ENCODE measurements around the gene RAB36.

RAB36 gene

DNA sequence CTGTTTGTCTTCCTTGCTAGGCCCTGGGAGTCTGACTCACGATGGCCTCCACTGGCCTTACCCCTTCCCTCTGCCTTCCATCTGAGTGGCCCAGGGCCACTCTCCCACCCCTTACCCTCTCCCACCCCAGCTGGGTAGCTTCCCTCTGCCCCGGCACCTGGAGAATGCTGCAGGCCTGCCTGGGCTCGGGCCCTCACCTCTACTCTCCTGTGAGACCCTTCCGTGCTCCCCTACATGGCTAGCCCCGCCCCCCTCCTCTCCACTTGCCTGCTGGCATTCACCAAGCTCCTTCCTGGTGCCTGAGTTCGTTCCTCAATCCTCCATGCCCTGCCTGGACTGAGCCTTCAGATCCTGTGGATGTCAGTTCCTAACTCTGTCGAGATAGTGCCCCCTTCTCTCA lies 8.7 kb downstream of the RAB36 start:
- no peak for DNase-seq (ENCODE audit: low read depth, low spot score)
- in situ Hi-C loops (cut with HindIII; ENCODE audit: low sequenced_read_pairs): no loop called here
- TF ChIP-seq, protein P1, sequence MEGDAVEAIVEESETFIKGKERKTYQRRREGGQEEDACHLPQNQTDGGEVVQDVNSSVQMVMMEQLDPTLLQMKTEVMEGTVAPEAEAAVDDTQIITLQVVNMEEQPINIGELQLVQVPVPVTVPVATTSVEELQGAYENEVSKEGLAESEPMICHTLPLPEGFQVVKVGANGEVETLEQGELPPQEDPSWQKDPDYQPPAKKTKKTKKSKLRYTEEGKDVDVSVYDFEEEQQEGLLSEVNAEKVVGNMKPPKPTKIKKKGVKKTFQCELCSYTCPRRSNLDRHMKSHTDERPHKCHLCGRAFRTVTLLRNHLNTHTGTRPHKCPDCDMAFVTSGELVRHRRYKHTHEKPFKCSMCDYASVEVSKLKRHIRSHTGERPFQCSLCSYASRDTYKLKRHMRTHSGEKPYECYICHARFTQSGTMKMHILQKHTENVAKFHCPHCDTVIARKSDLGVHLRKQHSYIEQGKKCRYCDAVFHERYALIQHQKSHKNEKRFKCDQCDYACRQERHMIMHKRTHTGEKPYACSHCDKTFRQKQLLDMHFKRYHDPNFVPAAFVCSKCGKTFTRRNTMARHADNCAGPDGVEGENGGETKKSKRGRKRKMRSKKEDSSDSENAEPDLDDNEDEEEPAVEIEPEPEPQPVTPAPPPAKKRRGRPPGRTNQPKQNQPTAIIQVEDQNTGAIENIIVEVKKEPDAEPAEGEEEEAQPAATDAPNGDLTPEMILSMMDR (IDR thresholded peaks at IDR 0.05; ENCODE audit: low read depth, low read length): no peak
- no peak overlapping the region for H3K4me3 ChIP-seq (ENCODE audit: low read depth, low read length)

- TF ChIP-seq, protein P1 (IDR thresholded peaks at IDR 0.05; ENCODE audit: low read depth, low read length): no peak
- in situ Hi-C loops (cut with HindIII; ENCODE audit: low sequenced_read_pairs): no loop called here
- no peak overlapping the region for H3K4me3 ChIP-seq (ENCODE audit: low read depth, low read length)
- no peak for DNase-seq (ENCODE audit: low read depth, low spot score)
These were observed 9.2 kb downstream of the RAB36 start for GRCh38 chr22:23154461-23154860.

DNA sequence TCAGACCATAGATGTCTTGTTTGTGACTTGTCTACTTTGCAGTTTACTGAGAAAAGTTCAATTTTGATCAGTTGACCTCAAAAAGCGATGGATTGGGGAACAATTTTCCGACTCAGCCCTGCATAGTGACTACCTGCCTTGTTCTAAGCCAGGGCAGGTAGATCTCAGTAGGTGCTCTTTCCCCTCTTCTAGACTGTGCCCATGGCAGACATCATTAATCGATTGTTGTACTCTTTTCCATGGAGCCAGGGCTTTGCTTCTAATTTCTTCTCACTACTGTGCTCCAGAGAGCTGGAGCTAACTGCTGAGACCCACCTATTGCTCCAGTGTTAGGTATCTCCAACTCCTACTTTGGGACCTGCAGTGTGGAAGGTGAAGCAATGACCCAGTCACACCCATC lies 9.9 kb downstream of the RAB36 start:
- H3K4me3 ChIP-seq (ENCODE audit: low read depth, low read length): no peak overlapping the region
- in situ Hi-C loops (cut with HindIII; ENCODE audit: low sequenced_read_pairs): no loop called here
- TF ChIP-seq, protein P1 (IDR thresholded peaks at IDR 0.05; ENCODE audit: low read depth, low read length): no peak
- no peak for DNase-seq (ENCODE audit: low read depth, low spot score)

- no peak overlapping the region for H3K4me3 ChIP-seq (ENCODE audit: low read depth, low read length)
- TF ChIP-seq, protein P1 (IDR thresholded peaks at IDR 0.05; ENCODE audit: low read depth, low read length): no peak
- no peak for DNase-seq (ENCODE audit: low read depth, low spot score)
- in situ Hi-C loops (cut with HindIII; ENCODE audit: low sequenced_read_pairs): no loop called here
These were observed 10.6 kb downstream of the RAB36 start for GRCh38 chr22:23155831-23156230.

GRCh38 chr22:23156286-23156685 lies 11.0 kb downstream of the RAB36 start:
- no peak for DNase-seq (ENCODE audit: low read depth, low spot score)
- H3K4me3 ChIP-seq (ENCODE audit: low read depth, low read length): no peak overlapping the region
- in situ Hi-C loops (cut with HindIII; ENCODE audit: low sequenced_read_pairs): no loop called here
- TF ChIP-seq, protein P1 (IDR thresholded peaks at IDR 0.05; ENCODE audit: low read depth, low read length): no peak

DNA sequence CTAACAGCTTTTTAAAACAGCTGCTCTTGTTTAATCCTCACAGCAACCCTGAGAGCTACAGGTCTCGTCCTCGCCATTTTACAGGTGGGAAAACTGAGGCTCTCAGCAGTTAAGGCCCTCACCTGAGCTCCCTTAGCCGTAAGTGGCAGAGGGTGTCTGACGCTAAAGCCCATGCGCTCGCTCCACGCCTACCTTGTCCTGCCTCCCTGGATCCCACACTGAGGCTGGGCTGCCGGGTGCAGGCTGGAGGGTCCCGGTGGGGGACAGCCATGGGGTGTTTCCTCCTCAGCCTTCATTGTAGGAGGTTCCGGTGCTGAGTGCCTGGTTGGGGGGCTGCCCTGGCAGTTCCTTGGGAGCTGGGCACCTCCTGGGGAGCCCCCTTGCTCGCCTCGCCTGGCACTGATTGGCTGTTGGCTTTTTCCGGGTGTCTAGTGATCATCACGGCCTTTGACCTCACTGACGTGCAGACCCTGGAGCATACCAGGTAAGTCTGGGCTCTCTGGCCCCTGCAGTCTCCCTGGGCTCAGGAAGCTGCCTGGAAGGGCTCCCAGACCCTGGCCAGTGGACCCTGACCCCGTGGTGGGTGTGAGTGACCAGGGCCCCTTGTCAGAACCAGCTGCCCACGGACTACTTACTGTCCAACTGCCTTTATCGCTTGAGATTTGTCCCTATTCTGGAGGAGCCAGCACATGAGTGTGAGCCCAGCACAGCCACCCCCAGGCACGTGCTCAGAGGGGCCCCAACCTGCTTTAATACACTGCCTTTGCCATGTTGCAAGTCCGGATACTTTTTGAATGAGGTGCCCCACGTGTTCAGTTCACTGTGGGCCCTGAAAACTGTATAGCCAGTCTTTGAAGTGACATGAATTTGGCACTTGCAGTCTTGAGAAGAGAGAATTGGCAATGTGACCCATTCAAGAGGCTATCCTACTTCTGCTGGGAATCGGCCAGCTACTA lies 12.6 kb downstream of the RAB36 start:
- H3K4me3 ChIP-seq (ENCODE audit: low read depth, low read length): no peak overlapping the region
- TF ChIP-seq, protein P1 (IDR thresholded peaks at IDR 0.05; ENCODE audit: low read depth, low read length): no peak
- no peak for DNase-seq (ENCODE audit: low read depth, low spot score)
- in situ Hi-C loops (cut with HindIII; ENCODE audit: low sequenced_read_pairs): no loop called here

Measured in astrocyte of the spinal cord (primary cell).